Measurements from ENCODE around the gene ZNF230.

ZNF230 gene

GRCh38 chr19:43957891-43958290 lies 44.9 kb upstream of the ZNF230 start:
- ChIA-PET POLR2A (interaction anchor here (1.8 kb wide), 1 partner anchor 23 kb away, joined by 5 read pairs; the partner anchor contains the start of gene ZNF45), CTCF (no interaction called here)
- peaks cover 58% of the 10 kb centered on the region for H3K9me3 ChIP-seq (ENCODE audit: control insufficient read depth, insufficient read depth, low read depth, low read length)

GRCh38 chr19:43960411-43960810 lies 42.3 kb upstream of the ZNF230 start:
- POLR2A ChIA-PET, result interaction anchor here (1.5 kb wide), 1 partner anchor 9 kb away, joined by 4 read pairs; the partner anchor contains the start of gene ZNF221
- no peak overlapping the region for H3K27ac ChIP-seq (ENCODE audit: extremely low read depth, low read depth, low read length)
- H3K36me3 ChIP-seq (ENCODE audit: control insufficient read depth in 2 of 2, insufficient read depth in 1 of 2, low read length in 2 of 2), result peaks cover 40 to 76% of the 10 kb centered on the region in 2 experiments
- peaks cover 80% of the 10 kb centered on the region for H3K9me3 ChIP-seq (ENCODE audit: control insufficient read depth, insufficient read depth, low read depth, low read length)
- no peaks in the 10 kb centered on the region for H3K4me1 ChIP-seq (ENCODE audit: control insufficient read depth, insufficient read depth, low read length)
- H3K4me3 ChIP-seq (ENCODE audit: low read depth, low read length), result no peak overlapping the region
- TF ChIP-seq ZNF837 (tag by site-specific recombination; IDR thresholded peaks at IDR 0.05) (no peak), ZNF501 (tag by site-specific recombination; IDR thresholded peaks at IDR 0.05) (no peak), ZNF645 (tag by site-specific recombination; IDR thresholded peaks at IDR 0.05) (no peak), ZNF585B (tag by site-specific recombination; IDR thresholded peaks at IDR 0.05) (peak; percentile 100), ZNF175 (tag by site-specific recombination; IDR thresholded peaks at IDR 0.05) (no peak), SETDB1 (IDR thresholded peaks at IDR 0.05; ENCODE audit: insufficient read length, low read length) (peak; percentile 21), SCRT1 (tag by site-specific recombination; IDR thresholded peaks at IDR 0.05; ENCODE audit: borderline replicate concordance) (no peak), RBAK (tag by site-specific recombination; IDR thresholded peaks at IDR 0.05) (no peak), ZNF639 (tag by site-specific recombination; IDR thresholded peaks at IDR 0.05) (no peak), GFI1B (tag by site-specific recombination; IDR thresholded peaks at IDR 0.05) (no peak), ELK4 (IDR thresholded peaks at IDR 0.05; ENCODE audit: borderline replicate concordance, low read depth, low read length) (no peak), ZNF280C (tag by site-specific recombination; IDR thresholded peaks at IDR 0.05) (no peak)
- CTCF ChIA-PET, result interaction anchor here (0.7 to 1.0 kb wide), 2 partner anchors 8 to 208 kb away, joined by 3 to 5 read pairs; no protein-coding TSS in a partner anchor

More at GRCh38 chr19:43957891-43958290, 44.9 kb upstream of the ZNF230 start:
- Histone ChIP-seq H3K4me3 (ENCODE audit: low read depth, low read length) (no peak overlapping the region), H3K27ac (ENCODE audit: extremely low read depth, low read depth, low read length) (no peak overlapping the region), H3K4me1 (ENCODE audit: control insufficient read depth, insufficient read depth, low read length) (no peaks in the 10 kb centered on the region), H3K36me3 (ENCODE audit: control insufficient read depth in 2 of 2, insufficient read depth in 1 of 2, low read length in 2 of 2) (peaks cover 36 to 70% of the 10 kb centered on the region in 2 experiments)
- no peak for TF ChIP-seq ZNF560 (tag by site-specific recombination; IDR thresholded peaks at IDR 0.05; ENCODE audit: borderline replicate concordance)
- TF ChIP-seq SCRT1 (tag by site-specific recombination; IDR thresholded peaks at IDR 0.05; ENCODE audit: borderline replicate concordance), result no peak
- TF ChIP-seq SETDB1 (IDR thresholded peaks at IDR 0.05; ENCODE audit: insufficient read length, low read length), result no peak
- TF ChIP-seq ZNF501 (tag by site-specific recombination; IDR thresholded peaks at IDR 0.05), result no peak
- TF ChIP-seq ZNF169 (tag by site-specific recombination; IDR thresholded peaks at IDR 0.05), result no peak

GRCh38 chr19:43966079-43966694 lies 36.6 kb upstream of the ZNF230 start:
- H3K36me3 ChIP-seq (ENCODE audit: control insufficient read depth in 2 of 2, insufficient read depth in 1 of 2, low read length in 2 of 2), result peaks cover 65 to 92% of the 10 kb centered on the region in 2 experiments
- peaks cover 90% of the 10 kb centered on the region for H3K9me3 ChIP-seq (ENCODE audit: control insufficient read depth, insufficient read depth, low read depth, low read length)
- H3K4me3 ChIP-seq (ENCODE audit: low read depth, low read length), result no peak overlapping the region
- CTCF ChIA-PET, result interaction anchor here (0.6 kb wide), 1 partner anchor 109 kb away, joined by 3 read pairs; no protein-coding TSS in a partner anchor
- POLR2A ChIA-PET, result interaction anchor here (0.8 kb wide), 1 partner anchor 534 kb away, joined by 3 read pairs; the partner anchor contains the start of gene ZNF180
- no peaks in the 10 kb centered on the region for H3K4me1 ChIP-seq (ENCODE audit: control insufficient read depth, insufficient read depth, low read length)
- no peak overlapping the region for H3K27ac ChIP-seq (ENCODE audit: extremely low read depth, low read depth, low read length)
- TF ChIP-seq ZNF792 (tag by site-specific recombination; IDR thresholded peaks at IDR 0.05) (no peak), OSR2 (tag by site-specific recombination; IDR thresholded peaks at IDR 0.05) (no peak), ZFP69B (tag by site-specific recombination; IDR thresholded peaks at IDR 0.05) (no peak), SP2 (tag by site-specific recombination; IDR thresholded peaks at IDR 0.05) (no peak), MYNN (tag by site-specific recombination; IDR thresholded peaks at IDR 0.05; ENCODE audit: borderline replicate concordance) (no peak), ZBTB48 (tag by site-specific recombination; IDR thresholded peaks at IDR 0.05) (no peak), MEIS1 (CRISPR knock-in tag; IDR thresholded peaks at IDR 0.05; ENCODE audit: borderline replicate concordance) (no peak), ZNF521 (tag by site-specific recombination; IDR thresholded peaks at IDR 0.05) (no peak), ZNF747 (tag by site-specific recombination; IDR thresholded peaks at IDR 0.05) (no peak), SETDB1 (IDR thresholded peaks at IDR 0.05; ENCODE audit: insufficient read length, low read length) (peak; percentile 98), TRIM28 (IDR thresholded peaks at IDR 0.05; ENCODE audit: borderline replicate concordance, low read length) (peak; percentile 76)
